MM.1S (cell line): ENCODE data around the gene RBFA.

Source experiments
- DNase-seq: peaks from one replicate; pipeline ENCODE4 v3.0.0-alpha.2; 2015
- H2AFZ ChIP-seq: fragments of 300-600 bp; sonication (generic); 2 replicates; pipeline ENCODE4 v1.6.0; 2016; ENCODE audit warnings: antibody characterized with exemption, low read length
- H3F3A ChIP-seq: fragments of 300-600 bp; sonication (generic); 2 replicates; pipeline ENCODE4 v1.6.1; 2016; ENCODE audit warnings: mild to moderate bottlenecking, antibody characterized with exemption, low read length, moderate library complexity, mixed read lengths; ENCODE audit not compliant: insufficient read depth
- H3K27ac ChIP-seq: fragments of 300-600 bp; sonication (generic); 2 replicates; pipeline ENCODE4 v1.5.1; 2016; ENCODE audit warnings: mild to moderate bottlenecking, low read length
- H3K27me3 ChIP-seq: fragments of 300-600 bp; sonication (generic); replicated peaks from 2 replicates; pipeline ENCODE4 v1.6.0; 2016; ENCODE audit warnings: low read length; ENCODE audit not compliant: insufficient read depth
- H3K36me3 ChIP-seq: fragments of 300-600 bp; sonication (generic); replicated peaks from 2 replicates; pipeline ENCODE4 v1.6.1; 2016; ENCODE audit warnings: mild to moderate bottlenecking, low read length, mixed read lengths; ENCODE audit not compliant: insufficient read depth
- H3K4me1 ChIP-seq: fragments of 300-600 bp; sonication (generic); 2 replicates; pipeline ENCODE4 v1.6.1; 2016; ENCODE audit warnings: low read length, mixed read lengths
- H3K4me2 ChIP-seq: fragments of 300-600 bp; sonication (generic); 2 replicates; pipeline ENCODE4 v1.6.0; 2016; ENCODE audit warnings: low read depth, low read length
- H3K4me3 ChIP-seq: fragments of 300-600 bp; sonication (generic); 2 replicates; pipeline ENCODE4 v1.5.1; 2016; ENCODE audit warnings: low read length, mixed read lengths
- H3K79me2 ChIP-seq: fragments of 300-600 bp; sonication (generic); 2 replicates; pipeline ENCODE4 v1.6.1; 2016; ENCODE audit warnings: mixed run types, low read length, mixed read lengths
- H3K9ac ChIP-seq: fragments of 300-600 bp; sonication (generic); 2 replicates; pipeline ENCODE4 v1.6.1; 2016; ENCODE audit warnings: low read length, mixed read lengths
- H3K9me2 ChIP-seq: fragments of 300-600 bp; sonication (generic); replicated peaks from 2 replicates; pipeline ENCODE4 v1.6.1; 2016; ENCODE audit warnings: mild to moderate bottlenecking, low read length, mixed read lengths; ENCODE audit not compliant: insufficient read depth
- H3K9me3 ChIP-seq: fragments of 300-600 bp; sonication (generic); replicated peaks from 2 replicates; pipeline ENCODE4 v1.6.1; 2016; ENCODE audit warnings: mild to moderate bottlenecking, low read length, mixed read lengths; ENCODE audit not compliant: insufficient read depth
- H4K20me1 ChIP-seq: fragments of 300-600 bp; sonication (generic); 2 replicates; pipeline ENCODE4 v1.6.1; 2016; ENCODE audit warnings: mild to moderate bottlenecking, low read length, moderate library complexity, mixed read lengths; ENCODE audit not compliant: insufficient read depth
- EZH2 ChIP-seq: fragments of 300-600 bp; sonication (generic); optimal IDR thresholded peaks from 2 replicates; pipeline ENCODE3; 2017; ENCODE audit warnings: low read depth, mild to moderate bottlenecking, antibody characterized with exemption, low read length, mixed read lengths
- EZH2phosphoT487 ChIP-seq: fragments of 300-600 bp; sonication (generic); IDR thresholded peaks from 2 replicates; pipeline ENCODE4 v1.6.1; 2018; ENCODE audit warnings: antibody characterized with exemption, low read length
- TF ChIP-seq, protein P1 (sequence below): fragments of 300-600 bp; sonication (generic); IDR thresholded peaks from 2 replicates; pipeline ENCODE4 v1.5.1; 2016; ENCODE audit warnings: antibody characterized with exemption, low read length, mixed read lengths

RBFA gene

DNA sequence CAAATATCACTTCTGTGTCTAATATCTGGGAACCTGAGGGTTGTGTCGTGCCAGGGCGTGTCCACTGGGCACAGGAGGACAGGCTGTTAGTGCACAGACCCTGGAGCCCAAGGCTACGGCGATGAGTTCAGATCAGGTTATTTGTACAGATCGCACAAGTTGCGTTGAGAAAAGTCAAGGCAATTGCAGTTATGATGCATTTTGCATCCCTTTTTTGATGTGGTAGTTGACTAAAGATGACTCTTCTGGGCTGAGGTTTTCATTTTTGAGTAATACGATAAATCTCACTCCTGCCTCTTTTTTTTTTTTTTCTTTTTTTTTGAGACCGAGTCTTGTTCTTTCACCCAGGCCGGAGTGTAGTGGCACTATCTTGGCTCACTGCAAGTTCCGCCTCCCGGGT lies 7.2 kb downstream of the RBFA start:
- no peaks in the 10 kb centered on the region for H3K27me3 ChIP-seq
- no peaks in the 10 kb centered on the region for H3F3A ChIP-seq
- no peak overlapping the region for H2AFZ ChIP-seq
- H3K27ac ChIP-seq, result no peak overlapping the region
- no peak overlapping the region for H3K4me2 ChIP-seq
- no peak overlapping the region for H3K4me3 ChIP-seq
- no peak for DNase-seq
- H3K4me1 ChIP-seq, result no peaks in the 10 kb centered on the region
- H3K36me3 ChIP-seq, result peaks cover 13% of the 10 kb centered on the region
- H3K9ac ChIP-seq, result no peak overlapping the region
- H3K9me2 ChIP-seq, result no peaks in the 10 kb centered on the region
- no peaks in the 10 kb centered on the region for H4K20me1 ChIP-seq
- H3K79me2 ChIP-seq, result peaks cover 5% of the 10 kb centered on the region; the same call in 1 of the 2 replicates
- no peaks in the 10 kb centered on the region for H3K9me3 ChIP-seq
- no peak for TF ChIP-seq EZH2phosphoT487
- no peak for TF ChIP-seq EZH2
- TF ChIP-seq, protein P1, sequence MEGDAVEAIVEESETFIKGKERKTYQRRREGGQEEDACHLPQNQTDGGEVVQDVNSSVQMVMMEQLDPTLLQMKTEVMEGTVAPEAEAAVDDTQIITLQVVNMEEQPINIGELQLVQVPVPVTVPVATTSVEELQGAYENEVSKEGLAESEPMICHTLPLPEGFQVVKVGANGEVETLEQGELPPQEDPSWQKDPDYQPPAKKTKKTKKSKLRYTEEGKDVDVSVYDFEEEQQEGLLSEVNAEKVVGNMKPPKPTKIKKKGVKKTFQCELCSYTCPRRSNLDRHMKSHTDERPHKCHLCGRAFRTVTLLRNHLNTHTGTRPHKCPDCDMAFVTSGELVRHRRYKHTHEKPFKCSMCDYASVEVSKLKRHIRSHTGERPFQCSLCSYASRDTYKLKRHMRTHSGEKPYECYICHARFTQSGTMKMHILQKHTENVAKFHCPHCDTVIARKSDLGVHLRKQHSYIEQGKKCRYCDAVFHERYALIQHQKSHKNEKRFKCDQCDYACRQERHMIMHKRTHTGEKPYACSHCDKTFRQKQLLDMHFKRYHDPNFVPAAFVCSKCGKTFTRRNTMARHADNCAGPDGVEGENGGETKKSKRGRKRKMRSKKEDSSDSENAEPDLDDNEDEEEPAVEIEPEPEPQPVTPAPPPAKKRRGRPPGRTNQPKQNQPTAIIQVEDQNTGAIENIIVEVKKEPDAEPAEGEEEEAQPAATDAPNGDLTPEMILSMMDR, result no peak

DNA sequence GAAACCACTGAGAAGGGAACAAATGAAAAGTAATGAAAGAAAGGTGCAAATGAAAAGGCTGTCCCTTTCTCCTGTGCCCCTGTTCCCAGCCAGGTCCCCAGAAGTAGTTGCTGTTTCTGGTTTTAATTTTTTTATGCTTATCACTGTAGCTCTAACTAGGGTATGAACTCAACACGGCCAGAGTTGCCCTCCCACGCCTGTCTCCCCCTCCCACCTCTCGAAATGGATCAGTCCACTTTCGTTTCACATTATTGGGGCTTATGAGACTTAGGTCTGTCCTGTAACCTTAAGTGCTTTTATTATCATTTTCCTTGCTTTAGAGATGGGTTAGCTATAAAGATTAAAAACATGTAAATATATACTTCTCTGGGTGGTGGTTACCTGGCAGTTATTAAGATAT lies 8.6 kb downstream of the RBFA start:
- no peak for DNase-seq
- Histone ChIP-seq H3K79me2 (no peaks in the 10 kb centered on the region), H3K9me2 (no peaks in the 10 kb centered on the region), H3K9me3 (no peaks in the 10 kb centered on the region), H3K27me3 (no peaks in the 10 kb centered on the region), H3K9ac (no peak overlapping the region), H3K4me2 (no peak overlapping the region), H3K4me1 (no peaks in the 10 kb centered on the region), H3K4me3 (no peak overlapping the region), H3K27ac (no peak overlapping the region), H3F3A (no peaks in the 10 kb centered on the region), H3K36me3 (peaks cover 9% of the 10 kb centered on the region), H2AFZ (no peak overlapping the region), H4K20me1 (no peaks in the 10 kb centered on the region)
- TF ChIP-seq, protein P1, result no peak
- no peak for TF ChIP-seq EZH2phosphoT487
- TF ChIP-seq EZH2, result no peak

DNA sequence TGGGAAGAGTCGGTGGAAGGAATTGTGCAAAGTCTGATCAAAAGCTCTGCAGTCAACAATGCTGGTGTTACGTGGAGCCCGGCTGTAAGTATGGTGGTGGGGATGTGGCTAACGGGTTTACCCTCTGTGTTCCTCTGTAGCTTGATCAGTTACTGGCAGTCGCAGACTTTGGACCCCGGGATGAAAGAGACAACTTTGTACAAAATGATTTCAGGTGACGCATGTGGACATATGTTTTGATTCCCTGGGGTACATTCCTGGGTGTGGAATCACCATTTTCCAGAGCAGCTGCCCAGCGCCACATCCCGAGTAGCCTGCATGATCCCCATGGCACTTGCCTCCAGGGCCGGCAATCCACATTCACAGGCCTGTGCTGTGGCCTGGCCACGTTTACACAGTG lies 9.8 kb downstream of the RBFA start:
- H3K9ac ChIP-seq, result no peak overlapping the region
- no peak overlapping the region for H3K4me3 ChIP-seq
- H3K27me3 ChIP-seq, result no peaks in the 10 kb centered on the region
- no peak overlapping the region for H3K4me2 ChIP-seq
- no peaks in the 10 kb centered on the region for H3K4me1 ChIP-seq
- H3K27ac ChIP-seq, result no peak overlapping the region
- no peaks in the 10 kb centered on the region for H3K9me3 ChIP-seq
- TF ChIP-seq, protein P1, result no peak
- TF ChIP-seq EZH2 (no peak), EZH2phosphoT487 (no peak)
- H3F3A ChIP-seq, result no peaks in the 10 kb centered on the region
- no peaks in the 10 kb centered on the region for H3K9me2 ChIP-seq
- H3K79me2 ChIP-seq, result no peaks in the 10 kb centered on the region
- H3K36me3 ChIP-seq, result peaks cover 9% of the 10 kb centered on the region
- H2AFZ ChIP-seq, result no peak overlapping the region
- no peak for DNase-seq
- H4K20me1 ChIP-seq, result no peaks in the 10 kb centered on the region
